HG02763 (cell line): ENCODE results near the gene MDM2.
"Not testable (repeated sequence)": the region's sequence is repeated elsewhere in the genome, so short reads cannot be mapped to it uniquely, and the experiment has no call there.

Experiments used
- ATAC-seq: cut with Tn5 transposase; IDR thresholded peaks from one replicate; pipeline ENCODE4 v1.9.1; 2021; ENCODE audit warnings: mild to moderate bottlenecking, moderate library complexity; ENCODE audit not compliant: unreplicated experiment

MDM2 gene

DNA sequence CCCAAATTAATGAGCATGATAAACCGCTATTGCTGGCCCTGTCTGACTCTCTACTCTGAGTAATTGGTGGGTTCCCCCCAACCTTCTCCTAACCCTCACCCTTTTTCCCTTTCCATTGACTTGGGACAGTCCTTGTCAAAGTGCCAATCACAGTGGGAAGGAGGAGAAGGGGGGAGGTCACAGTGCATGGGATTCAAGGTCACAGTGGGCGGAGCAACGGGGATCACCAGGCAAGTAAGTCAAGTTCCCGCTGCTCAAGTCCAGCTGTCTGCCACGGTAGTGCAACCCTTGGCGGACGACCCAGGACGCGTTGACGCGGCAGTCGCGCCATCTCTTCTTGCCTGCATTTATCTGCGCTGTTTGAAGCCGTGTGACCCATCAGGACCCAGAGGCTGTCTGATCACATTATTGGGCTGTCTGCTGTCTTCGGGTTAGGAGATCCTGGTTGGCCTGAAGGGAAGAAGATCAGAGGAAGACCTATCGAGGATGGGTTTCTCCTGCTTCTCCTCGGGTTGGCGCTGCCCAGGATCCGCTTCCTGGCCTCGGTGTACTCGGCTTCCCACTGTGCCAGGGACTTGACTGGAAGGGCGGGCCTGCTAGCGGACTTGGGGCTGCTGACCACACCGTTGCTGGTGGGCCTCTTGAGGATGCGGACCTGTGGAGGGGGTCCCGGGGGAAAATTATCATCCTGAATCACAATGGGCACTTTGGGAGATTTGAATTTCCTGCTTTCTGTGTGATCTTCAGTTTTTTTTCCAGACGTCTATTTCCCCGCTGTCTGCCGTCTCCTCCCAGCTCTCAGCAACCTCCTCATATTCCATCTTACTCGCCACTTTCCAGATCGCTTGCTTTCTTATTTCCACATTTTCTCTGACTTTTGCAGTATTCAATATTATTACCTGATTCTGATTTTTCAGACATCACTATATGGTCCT, 3.1 kb upstream of the MDM2 start:
- ATAC-seq: no peak

GRCh38 chr12:68805592-68806120, 2.3 kb upstream of the MDM2 start:
- ATAC-seq: no peak

DNA sequence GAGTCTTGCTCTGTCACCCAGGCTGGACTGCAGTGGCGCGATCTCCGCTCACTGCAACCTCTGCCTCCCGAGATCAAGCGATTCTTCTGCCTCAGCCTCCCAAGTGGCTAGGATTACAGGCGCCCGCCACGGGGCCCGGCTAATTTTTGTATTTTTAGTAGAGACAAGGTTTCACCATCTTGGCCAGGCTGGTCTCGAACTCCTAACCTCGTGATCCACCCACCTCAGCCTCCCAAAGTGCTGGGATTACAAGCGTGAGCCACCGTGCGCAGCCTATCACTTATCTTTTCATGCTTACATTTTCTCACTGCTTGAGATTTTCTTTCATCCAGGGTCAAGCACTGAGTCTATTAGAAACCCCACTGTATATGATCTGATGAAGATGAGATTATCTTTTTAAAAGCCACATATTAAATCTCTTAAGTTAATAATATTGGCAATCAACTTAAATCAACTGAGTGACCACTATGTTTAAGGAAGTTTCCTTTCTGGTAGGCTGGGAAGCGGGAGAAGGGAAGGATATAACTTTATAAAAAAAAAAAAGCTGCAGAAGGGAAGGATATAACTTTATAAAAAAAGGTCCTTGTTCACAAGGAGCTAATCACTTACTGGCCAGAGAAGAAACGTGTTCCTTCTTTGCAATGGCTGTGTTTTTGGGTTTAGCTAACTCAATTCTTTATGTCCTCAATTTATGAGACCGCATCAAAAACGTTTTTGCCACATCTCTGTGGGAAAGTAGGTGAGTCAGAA, 1.3 kb upstream of the MDM2 start:
- no peak for ATAC-seq

DNA sequence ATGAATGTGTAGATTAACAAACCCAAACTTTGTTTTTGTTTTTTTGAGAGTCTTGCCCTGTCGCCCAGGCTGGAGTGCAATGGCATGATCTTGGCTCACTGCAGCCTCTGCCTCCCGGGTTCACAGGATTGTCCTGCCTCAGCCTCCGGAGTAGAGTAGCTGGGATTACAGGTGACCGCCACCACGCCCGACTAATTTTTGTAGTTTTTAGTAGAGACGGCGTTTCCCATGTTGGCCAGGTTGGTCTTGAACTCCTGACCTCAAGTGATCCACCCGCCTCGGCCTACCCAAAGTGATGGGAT, 752 bp upstream of the MDM2 start:
- not testable (repeated sequence) for ATAC-seq

DNA sequence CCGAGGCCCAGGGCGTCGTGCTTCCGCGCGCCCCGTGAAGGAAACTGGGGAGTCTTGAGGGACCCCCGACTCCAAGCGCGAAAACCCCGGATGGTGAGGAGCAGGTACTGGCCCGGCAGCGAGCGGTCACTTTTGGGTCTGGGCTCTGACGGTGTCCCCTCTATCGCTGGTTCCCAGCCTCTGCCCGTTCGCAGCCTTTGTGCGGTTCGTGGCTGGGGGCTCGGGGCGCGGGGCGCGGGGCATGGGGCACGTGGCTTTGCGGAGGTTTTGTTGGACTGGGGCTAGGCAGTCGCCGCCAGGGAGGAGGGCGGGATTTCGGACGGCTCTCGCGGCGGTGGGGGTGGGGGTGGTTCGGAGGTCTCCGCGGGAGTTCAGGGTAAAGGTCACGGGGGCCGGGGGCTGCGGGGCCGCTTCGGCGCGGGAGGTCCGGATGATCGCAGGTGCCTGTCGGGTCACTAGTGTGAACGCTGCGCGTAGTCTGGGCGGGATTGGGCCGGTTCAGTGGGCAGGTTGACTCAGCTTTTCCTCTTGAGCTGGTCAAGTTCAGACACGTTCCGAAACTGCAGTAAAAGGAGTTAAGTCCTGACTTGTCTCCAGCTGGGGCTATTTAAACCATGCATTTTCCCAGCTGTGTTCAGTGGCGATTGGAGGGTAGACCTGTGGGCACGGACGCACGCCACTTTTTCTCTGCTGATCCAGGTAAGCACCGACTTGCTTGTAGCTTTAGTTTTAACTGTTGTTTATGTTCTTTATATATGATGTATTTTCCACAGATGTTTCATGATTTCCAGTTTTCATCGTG, 612 bp downstream of the MDM2 start:
- ATAC-seq: peak; percentile 54

DNA sequence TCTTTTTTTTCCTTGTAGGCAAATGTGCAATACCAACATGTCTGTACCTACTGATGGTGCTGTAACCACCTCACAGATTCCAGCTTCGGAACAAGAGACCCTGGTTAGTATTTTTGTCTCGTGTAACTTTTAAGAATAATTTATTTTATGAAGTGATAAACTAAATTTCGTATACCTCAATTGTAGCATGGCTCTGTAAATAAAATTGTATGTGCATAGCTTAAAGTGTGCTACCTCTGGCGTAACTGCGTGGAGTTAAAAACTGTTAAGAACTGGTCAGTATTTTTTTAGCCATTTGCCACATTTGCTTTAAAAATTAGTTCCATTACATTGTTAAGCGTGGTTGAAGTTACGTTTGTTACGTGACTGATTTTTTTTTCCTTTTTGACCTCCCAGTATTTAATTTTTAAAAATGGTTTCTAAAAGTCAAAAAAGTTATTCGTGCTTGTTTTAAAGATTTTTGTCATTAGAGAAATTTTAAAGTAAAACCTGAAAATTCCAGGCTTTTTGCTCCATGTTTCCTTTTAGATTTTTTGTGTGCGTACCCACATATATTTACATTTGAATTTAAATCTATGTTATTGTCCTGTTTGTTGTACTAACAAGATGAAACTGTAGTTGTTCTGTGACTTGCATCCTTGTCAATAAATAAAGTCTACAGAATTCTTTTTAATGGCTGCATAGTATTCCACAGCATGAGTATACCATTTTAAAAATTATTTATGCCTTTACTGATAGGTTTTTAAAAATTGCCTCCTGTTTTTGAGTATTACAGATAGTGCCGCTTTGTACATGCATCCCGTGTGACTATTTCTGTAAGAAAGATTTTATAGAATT, 1.4 kb downstream of the MDM2 start:
- ATAC-seq: no peak

DNA sequence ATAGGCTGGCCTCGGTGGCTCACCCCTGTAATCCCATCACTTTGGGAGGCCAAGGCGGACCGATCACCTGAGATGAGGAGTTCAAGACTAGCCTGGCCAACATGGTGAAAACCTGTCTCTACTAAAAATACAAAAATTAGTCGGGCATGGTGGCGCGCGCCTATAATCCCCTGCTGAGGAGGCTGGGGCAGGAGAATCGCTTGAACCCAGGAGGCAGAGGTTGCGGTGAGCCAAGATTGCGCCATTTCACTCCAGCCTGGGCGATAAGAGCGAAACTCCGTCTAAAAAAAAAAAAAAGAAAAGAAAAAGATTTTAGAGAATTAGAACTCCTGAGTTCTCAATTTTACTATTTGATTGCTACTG, 2.0 kb downstream of the MDM2 start:
- not testable (repeated sequence) for ATAC-seq

DNA sequence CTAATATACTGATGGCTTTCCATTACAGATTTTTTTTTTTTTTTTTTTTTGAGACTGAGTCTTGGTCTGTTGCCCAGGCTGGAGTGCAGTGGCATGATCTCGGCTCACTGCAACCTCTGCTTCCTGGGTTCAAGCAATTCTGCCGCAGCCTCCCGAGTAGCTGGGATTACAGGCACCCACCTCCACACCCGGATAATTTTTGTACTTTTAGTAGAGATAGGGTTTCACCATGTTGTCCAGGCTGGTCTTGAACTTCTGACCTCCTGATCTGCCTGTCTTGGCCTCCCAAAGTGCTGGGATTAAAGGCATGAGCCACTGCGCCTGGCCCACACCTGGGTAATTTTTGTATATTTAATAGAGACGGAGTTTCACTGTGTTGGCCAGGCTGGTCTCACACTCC, 3.6 kb downstream of the MDM2 start:
- ATAC-seq: not testable (repeated sequence)

GRCh38 chr12:68812553-68813241, 4.7 kb downstream of the MDM2 start:
- no peak for ATAC-seq

DNA sequence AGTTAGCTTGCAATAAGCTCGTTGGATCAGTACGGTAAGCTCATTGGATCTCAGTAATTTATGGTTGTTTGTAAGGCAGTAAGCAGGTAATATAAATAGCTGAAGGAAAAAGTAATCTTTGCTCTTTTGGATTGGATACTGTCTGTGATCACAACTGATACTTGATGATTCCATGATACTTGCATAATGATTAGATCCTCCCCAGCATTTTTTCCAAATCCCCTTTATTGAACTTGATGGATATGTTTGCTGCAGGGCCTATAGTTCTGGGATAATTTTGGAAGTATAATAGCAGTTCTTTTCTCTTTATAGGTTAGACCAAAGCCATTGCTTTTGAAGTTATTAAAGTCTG, 5.2 kb downstream of the MDM2 start:
- ATAC-seq: no peak

GRCh38 chr12:68814490-68815231, 6.7 kb downstream of the MDM2 start:
- no peak for ATAC-seq

DNA sequence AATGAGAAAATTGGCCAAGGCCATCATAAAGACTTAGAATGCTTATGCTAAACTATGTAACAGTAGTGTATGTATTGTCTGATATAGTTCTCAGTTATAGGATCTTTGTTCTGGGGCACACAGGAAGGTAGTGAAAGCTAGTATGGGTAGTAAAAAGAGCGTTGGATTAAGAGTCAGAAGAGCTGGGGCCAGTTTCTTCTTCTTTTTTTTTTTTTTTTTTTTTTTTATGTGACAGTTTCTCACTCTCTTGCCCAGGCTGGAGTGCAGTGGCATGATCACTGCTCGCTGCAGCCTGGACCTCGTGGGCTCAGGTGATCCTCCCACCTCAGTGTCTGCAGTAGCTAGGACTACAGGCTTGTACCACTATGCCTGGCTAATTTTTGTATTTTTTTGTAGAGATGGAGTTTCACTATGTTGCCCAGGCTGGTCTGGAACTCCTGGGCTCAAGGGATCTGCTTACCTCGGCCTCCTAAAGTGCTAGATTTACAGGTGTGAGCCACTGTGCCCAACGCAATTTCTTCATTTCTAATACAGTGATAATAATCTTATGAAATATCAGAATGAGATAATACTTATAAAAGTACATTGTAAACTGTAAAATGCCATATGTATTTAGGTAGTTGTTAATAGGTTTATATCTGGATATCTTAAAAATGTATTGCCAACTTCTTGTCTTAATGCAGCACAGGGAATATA, 7.4 kb downstream of the MDM2 start:
- no peak for ATAC-seq

GRCh38 chr12:68815928-68816800, 8.2 kb downstream of the MDM2 start:
- no peak for ATAC-seq

DNA sequence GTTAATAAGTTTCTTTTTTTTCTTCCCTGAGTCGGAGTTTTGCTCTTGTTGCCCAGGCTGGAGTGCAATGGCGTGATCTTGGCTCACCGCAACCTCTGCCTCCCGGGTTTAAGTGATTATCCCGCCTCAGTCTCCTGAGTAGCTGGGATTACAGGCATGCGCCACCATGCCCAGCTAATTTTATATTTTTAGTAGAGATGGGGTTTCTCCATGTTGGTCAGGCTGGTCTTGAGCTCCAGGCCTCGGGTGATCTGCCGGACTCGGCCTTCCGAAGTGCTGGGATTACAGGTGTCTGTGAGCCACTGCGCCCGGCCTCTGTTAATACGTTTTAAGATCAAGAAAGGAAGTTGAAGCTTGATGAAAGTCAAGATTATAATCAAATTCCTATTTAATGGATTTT, 11.5 kb downstream of the MDM2 start:
- ATAC-seq: not testable (repeated sequence)

GRCh38 chr12:68821357-68822188, 13.6 kb downstream of the MDM2 start:
- no peak for ATAC-seq

DNA sequence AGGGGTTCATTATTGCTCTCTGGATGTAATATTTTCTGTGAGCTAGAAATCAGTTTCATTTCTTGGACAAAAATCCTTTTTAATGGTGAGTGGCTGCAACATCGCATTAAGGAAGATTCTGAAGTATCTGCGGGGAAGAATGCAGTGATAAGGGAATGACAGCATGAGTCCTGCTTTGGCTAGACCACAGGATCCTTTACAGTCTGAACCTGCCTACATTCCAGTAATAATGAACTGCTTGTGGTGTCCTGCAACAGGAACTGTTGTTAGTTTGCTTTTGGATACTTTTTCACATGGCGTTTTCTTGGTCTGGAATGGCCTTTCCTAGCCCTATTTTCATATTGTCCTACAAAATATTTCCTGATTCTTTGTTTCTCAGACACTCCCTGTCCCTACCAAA, 15.7 kb downstream of the MDM2 start:
- no peak for ATAC-seq

- ATAC-seq: no peak
Measured at GRCh38 chr12:68824131-68824530, 16.2 kb downstream of the MDM2 start.
